ENCODE measurements around the gene VARS2. TPM values are rescaled to one million over a fixed set of nuclear protein-coding genes. Genes with fewer than 3 reads are reported as not detected.

Gene VARS2
- total RNA-seq, 4 donors from 2014 or later, result 13.1 to 64.7 (median 25.8) TPM

DNA sequence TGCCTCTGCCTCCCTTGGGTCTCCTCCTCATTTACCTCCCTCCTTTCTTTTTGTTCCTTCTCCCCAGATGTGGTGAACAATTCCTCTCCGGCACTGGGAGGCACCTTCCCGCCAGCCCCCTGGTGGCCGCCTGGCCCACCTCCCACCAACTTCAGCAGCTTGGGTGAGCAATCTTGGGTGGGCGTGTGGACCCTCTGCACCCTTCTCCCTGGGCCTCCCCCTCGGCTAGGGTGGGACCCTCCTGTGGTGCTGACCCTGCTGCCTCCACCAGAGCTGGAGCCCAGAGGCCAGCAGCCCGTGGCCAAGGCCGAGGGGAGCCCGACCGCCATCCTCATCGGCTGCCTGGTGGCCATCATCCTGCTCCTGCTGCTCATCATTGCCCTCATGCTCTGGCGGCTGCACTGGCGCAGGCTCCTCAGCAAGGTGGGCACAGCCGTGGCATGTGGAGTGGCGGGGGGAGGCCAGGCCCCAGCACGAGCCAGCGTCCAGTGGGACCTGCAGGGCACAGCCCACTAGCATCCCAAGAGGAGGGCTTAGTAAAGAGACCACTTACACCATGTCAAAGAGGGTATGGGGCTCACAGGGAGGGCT, 20.9 kb upstream of the VARS2 start:
- 88% methylated on average over 13 of the region's 16 CpGs; no CpG with 5 or more reads in 1 of the 2 donors for WGBS, 2 donors (ENCODE audit: low coverage in 1 of 2)
- Histone ChIP-seq H3K4me3 (no peak overlapping the region), H3K27me3 (no peaks in the 10 kb centered on the region), H3K36me3 (peaks cover 0 to 41% (median 10%) of the 10 kb centered on the region in 4 donors), H3K27ac (no peak overlapping the region), H3K4me1 (no peaks in the 10 kb centered on the region), H3K9me3 (no peaks in the 10 kb centered on the region)
- no peak for DNase-seq
- in situ Hi-C loops (cut with MboI; ENCODE audit: low pct_ligation_motif_present in 1 of 4, low pct_unique_long_range_greater_than_20kb in 1 of 4, low sequenced_read_pairs in 3 of 4) (loop anchor here in 2 of 4 donors (25.0 kb wide), 1 partner anchor 156 kb away; the partner anchor contains the start of genes FLOT1 (in 2 of the 2) and IER3 (in 2 of the 2)), intact Hi-C loops (cut with DNase I; ENCODE audit: low total_unique reads) (no loop called here)
- TF ChIP-seq, protein P1, sequence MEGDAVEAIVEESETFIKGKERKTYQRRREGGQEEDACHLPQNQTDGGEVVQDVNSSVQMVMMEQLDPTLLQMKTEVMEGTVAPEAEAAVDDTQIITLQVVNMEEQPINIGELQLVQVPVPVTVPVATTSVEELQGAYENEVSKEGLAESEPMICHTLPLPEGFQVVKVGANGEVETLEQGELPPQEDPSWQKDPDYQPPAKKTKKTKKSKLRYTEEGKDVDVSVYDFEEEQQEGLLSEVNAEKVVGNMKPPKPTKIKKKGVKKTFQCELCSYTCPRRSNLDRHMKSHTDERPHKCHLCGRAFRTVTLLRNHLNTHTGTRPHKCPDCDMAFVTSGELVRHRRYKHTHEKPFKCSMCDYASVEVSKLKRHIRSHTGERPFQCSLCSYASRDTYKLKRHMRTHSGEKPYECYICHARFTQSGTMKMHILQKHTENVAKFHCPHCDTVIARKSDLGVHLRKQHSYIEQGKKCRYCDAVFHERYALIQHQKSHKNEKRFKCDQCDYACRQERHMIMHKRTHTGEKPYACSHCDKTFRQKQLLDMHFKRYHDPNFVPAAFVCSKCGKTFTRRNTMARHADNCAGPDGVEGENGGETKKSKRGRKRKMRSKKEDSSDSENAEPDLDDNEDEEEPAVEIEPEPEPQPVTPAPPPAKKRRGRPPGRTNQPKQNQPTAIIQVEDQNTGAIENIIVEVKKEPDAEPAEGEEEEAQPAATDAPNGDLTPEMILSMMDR (IDR thresholded peaks at IDR 0.05), result no peak
- TF ChIP-seq POLR2A (IDR thresholded peaks at IDR 0.05) (no peak), POLR2AphosphoS5 (IDR thresholded peaks at IDR 0.05) (no peak), EP300 (IDR thresholded peaks at IDR 0.05; ENCODE audit: low read depth) (no peak)

DNA sequence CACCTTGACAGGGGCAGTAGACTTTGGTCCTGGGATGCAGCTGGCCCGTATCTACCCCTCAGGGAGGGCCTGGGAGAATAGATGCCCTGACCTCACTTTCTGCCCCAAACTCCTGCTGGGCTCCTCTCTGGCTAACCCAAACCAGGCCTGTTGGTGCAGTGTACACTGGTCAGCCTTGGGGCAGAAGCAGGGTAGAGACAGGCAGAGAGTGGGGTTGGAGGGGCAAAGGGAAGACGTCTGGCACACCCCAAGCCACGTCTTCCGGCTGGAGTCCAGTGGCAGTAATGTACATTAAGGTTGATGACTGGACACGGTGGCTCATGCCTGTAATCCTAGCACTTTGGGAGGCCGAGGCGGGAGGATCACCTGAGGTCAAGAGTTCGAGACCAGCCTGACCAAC, 20.4 kb upstream of the VARS2 start:
- no peaks in the 10 kb centered on the region for H3K4me1 ChIP-seq
- no peak overlapping the region for H3K4me3 ChIP-seq
- H3K9me3 ChIP-seq, result no peaks in the 10 kb centered on the region
- peaks cover 0 to 47% (median 10%) of the 10 kb centered on the region in 4 donors for H3K36me3 ChIP-seq
- H3K27ac ChIP-seq, result no peak overlapping the region
- in situ Hi-C loops (cut with MboI; ENCODE audit: low pct_ligation_motif_present in 1 of 4, low pct_unique_long_range_greater_than_20kb in 1 of 4, low sequenced_read_pairs in 3 of 4) (loop anchor here in 2 of 4 donors (25.0 kb wide), 1 partner anchor 156 kb away; the partner anchor contains the start of genes FLOT1 (in 2 of the 2) and IER3 (in 2 of the 2)), intact Hi-C loops (cut with DNase I; ENCODE audit: low total_unique reads) (no loop called here)
- WGBS, 2 donors (ENCODE audit: low coverage in 1 of 2), result 94 to 100% methylated on average over 1 to 8 of the region's 8 CpGs
- no peaks in the 10 kb centered on the region for H3K27me3 ChIP-seq
- no peak for DNase-seq
- TF ChIP-seq EP300 (IDR thresholded peaks at IDR 0.05; ENCODE audit: low read depth) (no peak), POLR2AphosphoS5 (IDR thresholded peaks at IDR 0.05) (no peak), POLR2A (IDR thresholded peaks at IDR 0.05) (no peak)
- TF ChIP-seq, protein P1 (IDR thresholded peaks at IDR 0.05), result no peak

DNA sequence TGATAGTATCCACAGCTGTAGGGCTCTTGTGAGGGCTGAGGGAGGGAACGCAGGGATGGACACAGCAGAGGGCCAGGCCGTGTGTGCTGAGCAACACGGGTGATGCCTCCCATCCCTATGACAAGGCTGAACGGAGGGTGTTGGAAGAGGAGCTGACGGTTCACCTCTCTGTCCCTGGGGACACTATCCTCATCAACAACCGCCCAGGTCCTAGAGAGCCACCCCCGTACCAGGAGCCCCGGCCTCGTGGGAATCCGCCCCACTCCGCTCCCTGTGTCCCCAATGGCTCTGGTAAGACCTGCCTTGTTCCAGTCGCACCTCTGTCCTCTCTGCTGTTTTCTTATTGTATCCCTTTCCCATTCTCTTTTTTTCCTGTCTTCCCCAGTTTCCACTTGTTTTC, 19.7 kb upstream of the VARS2 start:
- H3K4me3 ChIP-seq, result no peak overlapping the region
- in situ Hi-C loops (cut with MboI; ENCODE audit: low pct_ligation_motif_present in 1 of 4, low pct_unique_long_range_greater_than_20kb in 1 of 4, low sequenced_read_pairs in 3 of 4) (loop anchor here in 2 of 4 donors (25.0 kb wide), 1 partner anchor 157 kb away; the partner anchor contains the start of genes FLOT1 (in 2 of the 2) and IER3 (in 2 of the 2)), intact Hi-C loops (cut with DNase I; ENCODE audit: low total_unique reads) (no loop called here)

DNA sequence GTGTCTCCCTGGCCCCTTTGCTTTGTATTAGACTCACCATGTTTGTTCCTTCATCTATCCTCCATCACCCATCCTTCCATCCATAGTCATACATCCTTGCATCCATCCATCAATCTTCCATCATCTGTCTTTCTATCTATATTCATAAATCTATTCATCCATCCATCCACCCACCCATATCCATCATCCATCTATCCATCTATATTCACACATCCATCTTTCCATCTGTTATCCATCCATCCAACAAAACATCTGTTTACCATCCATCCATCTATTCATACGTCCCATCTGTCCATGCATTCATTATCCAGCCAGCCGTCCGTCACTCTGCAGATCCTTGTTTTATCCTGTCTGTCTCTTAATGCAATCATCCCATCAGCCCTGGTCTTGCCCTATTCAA, 19.1 kb upstream of the VARS2 start:
- WGBS, 2 donors (ENCODE audit: low coverage in 1 of 2), result 92 to 95% methylated on average over 3 of the region's 3 CpGs
- Histone ChIP-seq H3K27ac (no peak overlapping the region), H3K4me3 (no peak overlapping the region), H3K9me3 (no peaks in the 10 kb centered on the region), H3K27me3 (no peaks in the 10 kb centered on the region), H3K4me1 (no peaks in the 10 kb centered on the region), H3K36me3 (peaks cover 0 to 53% (median 13%) of the 10 kb centered on the region in 4 donors)
- in situ Hi-C loops (cut with MboI; ENCODE audit: low pct_ligation_motif_present in 1 of 4, low pct_unique_long_range_greater_than_20kb in 1 of 4, low sequenced_read_pairs in 3 of 4) (loop anchor here in 2 of 4 donors (25.0 kb wide), 1 partner anchor 158 kb away; the partner anchor contains the start of genes FLOT1 (in 2 of the 2) and IER3 (in 2 of the 2)), intact Hi-C loops (cut with DNase I; ENCODE audit: low total_unique reads) (no loop called here)
- TF ChIP-seq EP300 (IDR thresholded peaks at IDR 0.05; ENCODE audit: low read depth), result no peak
- TF ChIP-seq, protein P1 (IDR thresholded peaks at IDR 0.05), result no peak
- TF ChIP-seq POLR2A (IDR thresholded peaks at IDR 0.05), result no peak
- DNase-seq, result no peak

More for the DNA sequence above, 19.7 kb upstream of the VARS2 start:
- Histone ChIP-seq H3K27me3 (no peaks in the 10 kb centered on the region), H3K36me3 (peaks cover 0 to 52% (median 13%) of the 10 kb centered on the region in 4 donors), H3K9me3 (no peaks in the 10 kb centered on the region), H3K4me1 (no peaks in the 10 kb centered on the region), H3K27ac (no peak overlapping the region)
- 83 to 97% methylated on average over 6 to 12 of the region's 12 CpGs for WGBS, 2 donors (ENCODE audit: low coverage in 1 of 2)
- no peak for DNase-seq
- TF ChIP-seq EP300 (IDR thresholded peaks at IDR 0.05; ENCODE audit: low read depth), result no peak
- TF ChIP-seq, protein P1 (IDR thresholded peaks at IDR 0.05), result no peak
- no peak for TF ChIP-seq POLR2A (IDR thresholded peaks at IDR 0.05)
- TF ChIP-seq POLR2AphosphoS5 (IDR thresholded peaks at IDR 0.05), result no peak
